ENCODE measurements around the gene S100A1.
"Not testable (repeated sequence)": the region's sequence is repeated elsewhere in the genome, so short reads cannot be mapped to it uniquely, and the experiment has no call there.

Gene S100A1

DNA sequence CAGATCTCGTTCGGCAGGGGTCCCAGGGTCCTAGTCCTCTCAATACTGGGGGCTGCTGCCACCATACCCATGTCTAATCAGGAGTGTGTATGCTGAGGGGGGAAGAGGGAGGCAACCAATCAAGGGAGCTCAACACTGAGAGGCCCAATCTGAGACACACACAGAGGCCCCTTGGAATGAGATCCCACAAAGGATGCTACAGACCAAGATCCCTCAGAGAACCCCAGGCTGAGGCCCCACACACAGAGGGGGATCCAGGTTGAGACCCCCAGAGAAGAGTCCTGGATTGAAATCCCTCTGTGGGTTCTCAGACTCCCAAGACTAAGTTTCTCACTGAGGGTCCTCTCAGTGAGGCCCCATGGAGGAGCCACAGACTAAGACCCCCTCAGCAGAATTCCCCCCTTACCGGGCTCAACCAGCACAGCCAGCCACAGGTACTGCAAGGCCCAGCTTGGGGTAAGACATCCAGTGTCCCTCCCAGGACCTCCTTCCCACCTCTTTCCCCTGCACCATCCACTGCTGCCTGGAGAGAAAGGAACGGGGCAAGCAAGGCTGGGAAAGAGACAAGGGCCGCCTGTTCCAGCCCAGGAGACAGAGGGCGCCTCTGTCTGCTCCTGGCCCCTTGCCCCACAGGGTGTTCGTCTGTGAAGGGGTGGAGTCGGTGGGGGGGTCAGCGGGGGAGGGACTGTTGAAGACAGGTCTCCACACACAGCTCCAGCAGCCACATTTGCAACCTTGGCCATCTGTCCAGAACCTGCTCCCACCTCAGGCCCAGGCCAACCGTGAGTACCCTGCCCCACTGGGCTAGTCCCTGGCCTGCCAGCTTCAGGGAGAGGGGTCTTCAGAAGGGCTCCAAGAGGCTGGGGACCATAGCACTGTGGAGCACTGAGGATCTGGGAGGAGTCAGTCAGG, at the start of gene S100A1:
S100A1 (plus strand) TSS at position 720 of the 912 bp plus-strand sequence. CDS start 2,088 bp downstream, outside the sequence.
- no peak for DNase-seq

DNA sequence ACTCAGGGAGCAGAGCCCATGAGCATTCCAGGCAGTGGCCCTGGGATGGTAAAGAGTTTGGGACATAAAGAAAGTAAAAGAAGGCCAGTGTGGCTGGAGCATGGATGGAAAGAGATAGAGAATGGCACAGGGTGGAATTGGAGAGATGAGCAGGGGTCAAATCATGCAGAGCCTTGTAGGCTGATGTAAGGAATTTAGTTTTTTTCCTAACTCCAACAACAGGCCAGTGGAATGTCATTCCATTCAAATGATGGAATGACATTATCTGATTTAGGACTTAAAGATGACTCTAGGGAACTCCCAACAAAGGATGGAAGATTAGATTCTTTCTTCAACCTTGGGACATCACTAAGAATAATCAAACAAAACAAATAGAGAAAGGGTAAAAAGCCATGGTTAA, 49.7 kb upstream of the S100A1 start:
- DNase-seq = no peak

DNA sequence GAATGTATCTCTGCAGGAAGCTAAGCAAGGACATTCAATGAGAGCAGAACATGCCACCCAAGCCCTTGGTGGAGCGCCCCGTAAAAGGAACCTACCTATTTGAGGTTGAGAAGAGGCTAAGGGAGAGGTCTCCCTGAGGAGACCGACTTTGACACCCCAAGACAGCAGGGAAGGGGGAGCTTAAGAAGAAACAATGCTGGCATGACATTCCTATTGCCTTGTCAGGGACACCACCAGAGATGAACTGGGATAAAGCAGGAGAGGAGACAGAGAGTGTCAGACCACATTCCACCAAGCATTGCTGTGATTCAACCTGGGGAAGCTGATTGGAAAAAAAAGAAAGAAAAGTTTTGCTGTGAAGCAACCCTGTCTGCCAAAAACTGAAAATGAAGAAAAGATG, 49.3 kb upstream of the S100A1 start:
- no peak for DNase-seq

GRCh38 chr1:153582836-153583235, 45.4 kb upstream of the S100A1 start:
- DNase-seq = not testable (repeated sequence)

DNA sequence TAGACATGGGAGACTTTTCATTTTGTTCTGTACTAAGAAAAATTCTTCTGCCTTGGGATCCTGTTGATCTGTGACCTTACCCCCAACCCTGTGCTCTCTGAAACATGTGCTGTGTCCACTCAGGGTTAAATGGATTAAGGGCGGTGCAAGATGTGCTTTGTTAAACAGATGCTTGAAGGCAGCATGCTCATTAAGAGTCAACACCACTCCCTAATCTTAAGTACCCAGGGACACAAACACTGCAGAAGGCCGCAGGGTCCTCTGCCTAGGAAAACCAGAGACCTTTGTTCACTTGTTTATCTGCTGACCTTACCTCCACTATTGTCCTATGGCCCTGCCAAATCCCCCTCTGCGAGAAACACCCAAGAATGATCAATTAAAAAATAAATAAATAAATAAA, 44.7 kb upstream of the S100A1 start:
- DNase-seq = not testable (repeated sequence)

GRCh38 chr1:153583976-153584375, 44.3 kb upstream of the S100A1 start:
- no peak for DNase-seq

DNA sequence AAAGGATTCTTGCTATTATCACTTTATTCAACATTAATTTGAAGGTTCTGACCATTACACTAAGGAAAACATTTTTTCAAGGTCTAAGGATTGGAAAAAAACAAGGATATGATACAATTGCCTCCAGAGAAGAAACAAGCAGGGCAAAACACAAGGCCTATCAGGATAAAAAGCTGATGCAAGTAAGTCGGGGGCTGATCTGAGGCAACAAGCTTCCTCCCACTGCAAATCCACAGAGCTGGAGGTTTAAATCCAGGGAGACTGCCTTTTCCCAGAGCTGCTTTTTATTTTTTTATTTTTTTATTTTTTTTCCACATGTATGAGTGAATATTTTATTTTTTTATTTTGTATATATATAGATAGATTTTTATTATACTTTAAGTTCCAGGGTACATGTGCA, 43.2 kb upstream of the S100A1 start:
- no peak for DNase-seq

DNA sequence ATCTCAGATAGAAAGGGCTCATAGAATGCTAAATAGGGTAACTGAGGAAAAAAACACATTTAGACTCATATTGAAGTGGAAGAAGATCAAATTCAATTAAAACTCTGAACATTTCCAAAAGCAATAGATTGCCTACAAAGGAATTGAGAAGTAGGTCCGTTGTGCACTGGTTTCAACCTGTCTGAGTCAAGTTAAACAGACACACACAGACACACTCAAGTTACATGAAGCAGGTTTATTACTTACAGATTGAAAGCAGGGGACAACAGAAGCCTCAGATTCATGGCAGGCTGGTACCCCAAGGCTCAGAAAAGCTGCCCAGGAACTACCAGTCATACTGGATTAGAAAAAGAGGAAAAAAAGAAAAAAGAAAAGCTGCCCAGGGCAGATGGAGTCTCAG, 41.9 kb upstream of the S100A1 start:
- DNase-seq = no peak

- no peak for DNase-seq
Observed at GRCh38 chr1:153587314-153587713, 40.9 kb upstream of the S100A1 start.

GRCh38 chr1:153588033-153588432, 40.2 kb upstream of the S100A1 start:
- not testable (repeated sequence) for DNase-seq

DNA sequence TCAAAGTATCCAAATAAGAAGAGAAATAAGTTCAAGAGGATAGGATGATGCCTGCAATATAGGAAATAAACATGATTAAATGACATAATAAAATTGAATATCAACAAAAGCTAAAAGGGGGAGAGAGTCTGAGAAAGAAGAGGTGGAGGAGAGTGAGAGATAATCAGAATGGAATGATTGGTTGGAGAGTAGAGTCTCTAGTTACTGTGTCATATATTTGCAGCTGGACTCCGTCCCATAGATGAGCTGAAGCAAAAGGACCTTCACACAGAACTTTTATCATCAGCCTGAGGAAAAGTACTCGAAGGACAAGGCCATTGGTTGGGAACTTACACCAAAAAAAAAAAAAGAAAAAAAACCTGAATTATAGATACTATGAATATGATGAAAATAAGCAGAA, 39.8 kb upstream of the S100A1 start:
- DNase-seq = no peak

DNA sequence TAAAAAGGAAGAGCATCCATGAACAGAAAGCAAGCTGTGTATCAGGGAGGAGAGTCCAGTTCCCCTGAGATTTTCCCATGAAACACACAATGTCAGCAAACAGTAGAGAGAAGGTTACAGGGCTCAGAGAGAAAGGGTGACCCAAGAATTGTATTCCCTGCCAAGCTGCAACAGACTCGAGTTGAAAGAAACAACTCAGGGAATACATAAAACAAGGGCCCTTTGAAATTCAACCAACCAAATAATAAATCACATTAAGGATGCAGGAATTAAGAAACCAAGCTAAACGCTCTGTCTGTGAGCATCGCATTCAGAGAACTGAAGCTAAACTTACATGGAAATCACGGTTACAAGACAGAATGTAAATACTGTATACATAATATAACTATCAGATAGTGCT, 35.5 kb upstream of the S100A1 start:
- no peak for DNase-seq

- DNase-seq = no peak
Observed at GRCh38 chr1:153597206-153597605, 31.0 kb upstream of the S100A1 start.

GRCh38 chr1:153598309-153599172, 29.7 kb upstream of the S100A1 start:
- DNase-seq = no peak

DNA sequence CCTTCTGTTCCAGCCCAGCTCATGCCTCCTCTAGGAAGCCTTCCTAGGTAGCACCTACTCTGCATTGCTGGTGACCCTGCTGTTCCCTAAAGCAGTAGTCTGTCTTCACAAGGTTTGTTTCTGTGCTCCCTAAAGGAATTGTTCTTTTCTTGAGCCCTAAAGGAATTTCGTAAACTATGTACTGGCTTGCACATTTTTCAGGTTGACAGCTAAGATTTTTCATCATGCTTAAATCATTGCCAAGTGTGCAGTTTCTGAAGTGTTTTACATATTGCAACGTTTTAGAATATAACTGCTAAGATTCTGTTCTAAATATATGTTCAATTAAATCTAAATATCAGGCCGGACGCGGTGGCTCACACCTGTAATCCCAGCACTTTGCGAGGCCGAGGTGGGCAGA, 28.4 kb upstream of the S100A1 start:
- no peak for DNase-seq

DNA sequence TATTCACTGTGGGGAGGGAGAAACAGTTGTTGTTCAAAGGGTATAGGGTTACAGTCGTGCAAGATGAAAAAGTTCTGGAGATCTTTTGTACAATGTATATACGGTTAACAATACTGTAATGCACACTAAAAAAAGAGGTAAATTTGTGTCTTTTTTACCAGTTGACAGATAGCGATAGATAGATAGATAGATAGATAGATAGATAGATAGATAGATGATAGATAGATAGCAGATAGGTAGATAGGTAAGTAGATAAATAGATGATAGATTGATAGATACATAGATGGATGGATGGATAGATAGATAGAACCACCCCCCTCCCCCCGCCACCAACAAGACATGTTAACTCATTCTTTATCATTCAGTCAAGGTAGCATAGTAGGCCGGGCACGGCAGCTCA, 25.5 kb upstream of the S100A1 start:
- DNase-seq = no peak

DNA sequence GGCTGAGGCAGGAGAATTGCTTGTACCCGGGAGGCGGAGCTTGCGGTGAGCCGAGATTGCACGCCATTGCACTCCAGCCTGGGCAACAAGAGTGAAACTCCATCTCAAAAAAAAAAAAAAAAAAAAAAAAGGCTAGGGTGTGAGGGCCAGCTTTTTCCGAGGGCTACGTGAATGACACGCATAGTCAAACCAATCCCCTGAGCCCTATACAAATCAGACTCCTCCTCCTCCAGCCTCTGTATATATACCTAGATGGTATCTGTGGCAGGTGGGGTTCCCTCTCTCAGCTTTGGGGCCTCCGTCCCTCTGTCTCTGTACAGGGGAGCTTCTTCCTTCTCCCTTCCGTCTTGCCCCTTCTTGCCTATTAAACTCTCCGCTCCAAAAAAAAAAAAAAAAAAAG, 22.0 kb upstream of the S100A1 start:
- DNase-seq = no peak

DNA sequence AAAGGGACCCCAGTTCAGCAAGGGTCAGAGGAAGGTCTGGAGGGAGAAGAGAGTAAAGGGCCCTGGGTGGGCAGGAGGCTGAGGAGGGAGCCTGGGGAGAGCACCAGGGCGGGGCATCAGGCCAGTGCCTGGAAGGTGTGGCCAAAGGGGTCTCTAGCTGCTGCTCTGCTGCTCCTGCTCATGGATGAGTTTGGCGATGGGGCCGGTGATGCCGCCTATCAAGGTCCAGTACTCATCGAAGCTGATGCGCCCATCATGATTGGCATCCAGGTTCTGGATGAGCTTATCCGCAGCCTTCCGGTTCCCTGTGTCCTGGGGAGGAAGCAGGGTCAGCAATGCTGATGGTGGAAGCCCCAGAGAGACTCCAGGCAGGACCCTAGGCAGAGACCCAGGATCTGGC, 20.9 kb upstream of the S100A1 start:
- DNase-seq = no peak

GRCh38 chr1:153608089-153608682, 20.0 kb upstream of the S100A1 start:
- DNase-seq = no peak

- no peak for DNase-seq
Observed at GRCh38 chr1:153608742-153609584, 19.3 kb upstream of the S100A1 start.

- no peak for DNase-seq
Observed at GRCh38 chr1:153609585-153609907, 18.7 kb upstream of the S100A1 start.

DNA sequence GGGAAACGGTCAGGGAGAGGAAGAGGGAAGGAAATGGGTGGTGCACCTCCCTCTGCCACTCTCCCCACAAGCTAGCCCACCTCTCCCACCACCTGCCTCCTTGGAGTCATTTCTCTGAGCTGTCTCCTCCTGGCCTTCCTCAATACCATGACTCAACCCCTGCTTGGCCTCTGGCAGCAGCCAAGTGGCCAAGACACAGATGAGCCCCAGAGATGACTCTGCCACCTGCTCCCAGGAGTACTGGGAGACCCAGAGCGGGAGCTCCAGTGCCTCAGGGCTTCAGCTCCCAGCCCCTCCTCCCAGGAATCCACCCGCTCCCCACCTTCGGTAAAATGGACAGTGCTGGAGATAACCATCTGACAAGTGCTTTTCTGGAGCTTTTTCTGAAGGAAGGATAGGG, 17.9 kb upstream of the S100A1 start:
- DNase-seq = no peak

DNA sequence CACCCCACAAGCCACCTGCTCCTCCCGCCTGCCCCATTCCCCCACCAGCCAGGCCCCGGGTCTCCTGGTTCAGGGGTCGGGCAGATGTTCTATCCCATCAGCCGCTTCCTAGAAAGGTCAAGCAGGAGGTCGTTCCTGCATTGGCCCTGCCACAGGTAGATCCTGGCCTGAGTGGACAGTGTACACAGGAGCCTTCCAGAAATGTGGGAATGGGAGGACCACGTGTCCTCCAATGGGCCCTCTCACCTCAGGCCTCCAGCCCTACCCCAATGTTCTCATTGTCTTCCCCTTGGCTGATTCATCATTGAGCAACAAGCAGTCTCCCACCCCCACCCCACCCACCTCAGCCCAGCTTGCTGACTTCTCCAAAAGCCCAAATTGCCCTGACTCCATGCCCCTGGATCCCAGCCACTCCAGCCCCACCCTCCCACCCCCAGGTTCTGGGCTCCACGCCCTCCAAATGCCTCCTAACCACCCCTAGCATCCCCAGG, 17.4 kb upstream of the S100A1 start:
- no peak for DNase-seq

All from NCI-H2029 (cell line).